ENCODE measurements around the gene SGCA.

DNA sequence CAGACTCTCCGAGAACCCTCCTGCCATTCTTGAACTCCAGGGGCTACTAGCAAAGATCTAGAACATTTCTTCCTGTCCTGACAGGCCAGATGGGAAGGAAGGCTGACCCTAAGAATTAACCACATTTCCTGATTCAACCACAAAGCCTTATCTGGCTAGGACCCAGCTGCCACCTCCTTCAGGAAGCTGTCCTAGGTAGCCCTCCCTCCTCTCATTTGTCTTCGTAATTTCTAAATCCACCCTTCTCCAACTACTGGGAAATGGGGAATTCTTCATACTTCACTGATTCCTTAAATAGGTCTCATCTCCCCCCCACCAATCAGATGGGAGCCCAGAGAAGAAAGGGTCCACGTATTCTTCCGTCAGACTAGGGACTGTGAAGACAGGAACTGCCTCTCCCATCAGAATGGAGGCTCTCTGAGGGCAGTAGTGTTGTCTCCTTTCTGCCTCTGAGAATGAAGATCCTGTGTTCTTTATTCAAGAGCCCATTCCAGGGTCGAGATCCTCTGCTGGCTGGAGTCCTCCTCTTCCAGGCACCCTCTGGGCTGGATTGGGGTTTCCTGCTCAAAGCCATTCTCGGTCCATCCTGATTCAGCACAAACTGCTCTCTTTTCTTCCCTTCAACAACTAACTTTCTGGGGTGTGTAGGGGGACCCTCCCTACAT lies 38.0 kb upstream of the SGCA start:
- TF ChIP-seq FOXM1 (IDR thresholded peaks at IDR 0.05; ENCODE audit: borderline replicate concordance, low read depth) = no peak
- no peak for TF ChIP-seq CREB1 (IDR thresholded peaks at IDR 0.05; ENCODE audit: low read depth)
- TF ChIP-seq, protein P1, sequence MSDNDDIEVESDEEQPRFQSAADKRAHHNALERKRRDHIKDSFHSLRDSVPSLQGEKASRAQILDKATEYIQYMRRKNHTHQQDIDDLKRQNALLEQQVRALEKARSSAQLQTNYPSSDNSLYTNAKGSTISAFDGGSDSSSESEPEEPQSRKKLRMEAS (IDR thresholded peaks at IDR 0.05) = no peak
- no peak for TF ChIP-seq NFIC (IDR thresholded peaks at IDR 0.05)
- no peak for TF ChIP-seq TAF1 (IDR thresholded peaks at IDR 0.05; ENCODE audit: low read depth)
- TF ChIP-seq CEBPB (IDR thresholded peaks at IDR 0.05) = no peak
- TF ChIP-seq TEAD4 (IDR thresholded peaks at IDR 0.05) = no peak
- no peak for TF ChIP-seq RAD21 (IDR thresholded peaks at IDR 0.05; ENCODE audit: low read depth)
- TF ChIP-seq, protein P2, sequence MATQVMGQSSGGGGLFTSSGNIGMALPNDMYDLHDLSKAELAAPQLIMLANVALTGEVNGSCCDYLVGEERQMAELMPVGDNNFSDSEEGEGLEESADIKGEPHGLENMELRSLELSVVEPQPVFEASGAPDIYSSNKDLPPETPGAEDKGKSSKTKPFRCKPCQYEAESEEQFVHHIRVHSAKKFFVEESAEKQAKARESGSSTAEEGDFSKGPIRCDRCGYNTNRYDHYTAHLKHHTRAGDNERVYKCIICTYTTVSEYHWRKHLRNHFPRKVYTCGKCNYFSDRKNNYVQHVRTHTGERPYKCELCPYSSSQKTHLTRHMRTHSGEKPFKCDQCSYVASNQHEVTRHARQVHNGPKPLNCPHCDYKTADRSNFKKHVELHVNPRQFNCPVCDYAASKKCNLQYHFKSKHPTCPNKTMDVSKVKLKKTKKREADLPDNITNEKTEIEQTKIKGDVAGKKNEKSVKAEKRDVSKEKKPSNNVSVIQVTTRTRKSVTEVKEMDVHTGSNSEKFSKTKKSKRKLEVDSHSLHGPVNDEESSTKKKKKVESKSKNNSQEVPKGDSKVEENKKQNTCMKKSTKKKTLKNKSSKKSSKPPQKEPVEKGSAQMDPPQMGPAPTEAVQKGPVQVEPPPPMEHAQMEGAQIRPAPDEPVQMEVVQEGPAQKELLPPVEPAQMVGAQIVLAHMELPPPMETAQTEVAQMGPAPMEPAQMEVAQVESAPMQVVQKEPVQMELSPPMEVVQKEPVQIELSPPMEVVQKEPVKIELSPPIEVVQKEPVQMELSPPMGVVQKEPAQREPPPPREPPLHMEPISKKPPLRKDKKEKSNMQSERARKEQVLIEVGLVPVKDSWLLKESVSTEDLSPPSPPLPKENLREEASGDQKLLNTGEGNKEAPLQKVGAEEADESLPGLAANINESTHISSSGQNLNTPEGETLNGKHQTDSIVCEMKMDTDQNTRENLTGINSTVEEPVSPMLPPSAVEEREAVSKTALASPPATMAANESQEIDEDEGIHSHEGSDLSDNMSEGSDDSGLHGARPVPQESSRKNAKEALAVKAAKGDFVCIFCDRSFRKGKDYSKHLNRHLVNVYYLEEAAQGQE (IDR thresholded peaks at IDR 0.05; ENCODE audit: low read depth) = no peak
- no peak for TF ChIP-seq EP300 (IDR thresholded peaks at IDR 0.05; ENCODE audit: borderline replicate concordance)
